Right lobe of liver (tissue), 4 donors: Measurements from ENCODE around the gene SLC2A1.

Source experiments
- POLR2A ChIP-seq: fragments of 450-650 bp; IDR thresholded peaks from one replicate; pipeline ENCODE4 v1.6.1; 2017; ENCODE audit warnings: antibody characterized with exemption, mild to moderate bottlenecking
- TF ChIP-seq, protein P1 (sequence below), 4 donors: fragments of 200-600 bp in 3 of 4; fragments of 450-650 bp in 1 of 4; IDR thresholded peaks; one replicate each; pipeline versions ENCODE4 v1.5.1 to v1.8.0; 2016 to 2022; ENCODE audit warnings: antibody characterized with exemption in 4 of 4, mild to moderate bottlenecking in 2 of 4
- donor health status: DM: no; HTN: no; CAD: no.
- donor health status: DM: no; HTN: no; CAD: no.
- donor health status: DM: no; HTN: yes; CAD: no.

DNA sequence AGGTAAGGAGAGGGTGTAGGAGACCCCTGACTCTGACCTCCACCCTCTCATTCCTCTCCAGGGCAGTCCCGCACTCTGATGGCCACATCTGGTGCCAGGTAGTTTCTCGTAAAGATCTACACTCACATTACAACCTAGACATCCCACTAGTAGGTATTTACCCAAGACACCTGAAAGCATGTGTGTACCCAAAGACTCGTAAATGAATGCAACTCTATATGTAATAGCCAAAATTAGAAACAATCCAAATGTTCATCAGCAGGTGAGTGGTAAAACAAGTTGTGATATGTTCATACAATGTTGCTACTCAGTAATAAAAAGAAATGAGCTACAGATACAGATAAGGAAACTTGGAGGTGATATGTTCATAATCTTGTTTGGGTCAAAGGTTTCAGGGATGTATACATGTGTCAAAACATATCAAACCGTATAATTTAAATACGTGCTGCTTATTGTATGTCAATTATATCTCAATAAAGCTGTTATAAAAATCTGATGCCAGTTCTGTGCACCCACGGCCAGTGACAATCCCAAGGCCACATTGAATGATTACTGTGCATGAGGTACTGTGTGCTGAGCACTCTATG is 37.8 kb upstream of the SLC2A1 start:
- TF ChIP-seq, protein P1, sequence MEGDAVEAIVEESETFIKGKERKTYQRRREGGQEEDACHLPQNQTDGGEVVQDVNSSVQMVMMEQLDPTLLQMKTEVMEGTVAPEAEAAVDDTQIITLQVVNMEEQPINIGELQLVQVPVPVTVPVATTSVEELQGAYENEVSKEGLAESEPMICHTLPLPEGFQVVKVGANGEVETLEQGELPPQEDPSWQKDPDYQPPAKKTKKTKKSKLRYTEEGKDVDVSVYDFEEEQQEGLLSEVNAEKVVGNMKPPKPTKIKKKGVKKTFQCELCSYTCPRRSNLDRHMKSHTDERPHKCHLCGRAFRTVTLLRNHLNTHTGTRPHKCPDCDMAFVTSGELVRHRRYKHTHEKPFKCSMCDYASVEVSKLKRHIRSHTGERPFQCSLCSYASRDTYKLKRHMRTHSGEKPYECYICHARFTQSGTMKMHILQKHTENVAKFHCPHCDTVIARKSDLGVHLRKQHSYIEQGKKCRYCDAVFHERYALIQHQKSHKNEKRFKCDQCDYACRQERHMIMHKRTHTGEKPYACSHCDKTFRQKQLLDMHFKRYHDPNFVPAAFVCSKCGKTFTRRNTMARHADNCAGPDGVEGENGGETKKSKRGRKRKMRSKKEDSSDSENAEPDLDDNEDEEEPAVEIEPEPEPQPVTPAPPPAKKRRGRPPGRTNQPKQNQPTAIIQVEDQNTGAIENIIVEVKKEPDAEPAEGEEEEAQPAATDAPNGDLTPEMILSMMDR (IDR thresholded peaks at IDR 0.05), result no peak
- TF ChIP-seq POLR2A, result no peak
